ENCODE measurements around the gene RABGAP1L.

DNA sequence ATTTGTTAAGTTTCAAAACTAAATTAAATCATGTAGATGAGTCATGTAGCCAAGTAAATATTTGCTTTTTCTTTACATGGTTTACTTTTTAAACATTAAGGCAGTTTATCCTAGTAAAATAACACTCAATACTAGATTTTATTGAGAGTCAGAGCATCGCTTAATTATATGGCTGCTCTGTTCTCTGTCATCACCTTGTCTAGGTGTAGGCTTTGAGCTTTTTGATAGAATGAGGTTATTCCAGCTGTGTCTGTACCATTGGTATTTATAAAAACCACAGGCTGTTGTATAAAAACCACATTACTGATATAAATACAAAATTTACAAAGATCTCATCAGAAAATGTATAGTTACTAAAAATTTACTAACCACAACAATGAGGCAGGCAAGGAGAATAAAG is 245.9 kb downstream of the RABGAP1L start:
- TF ChIP-seq, protein P1, sequence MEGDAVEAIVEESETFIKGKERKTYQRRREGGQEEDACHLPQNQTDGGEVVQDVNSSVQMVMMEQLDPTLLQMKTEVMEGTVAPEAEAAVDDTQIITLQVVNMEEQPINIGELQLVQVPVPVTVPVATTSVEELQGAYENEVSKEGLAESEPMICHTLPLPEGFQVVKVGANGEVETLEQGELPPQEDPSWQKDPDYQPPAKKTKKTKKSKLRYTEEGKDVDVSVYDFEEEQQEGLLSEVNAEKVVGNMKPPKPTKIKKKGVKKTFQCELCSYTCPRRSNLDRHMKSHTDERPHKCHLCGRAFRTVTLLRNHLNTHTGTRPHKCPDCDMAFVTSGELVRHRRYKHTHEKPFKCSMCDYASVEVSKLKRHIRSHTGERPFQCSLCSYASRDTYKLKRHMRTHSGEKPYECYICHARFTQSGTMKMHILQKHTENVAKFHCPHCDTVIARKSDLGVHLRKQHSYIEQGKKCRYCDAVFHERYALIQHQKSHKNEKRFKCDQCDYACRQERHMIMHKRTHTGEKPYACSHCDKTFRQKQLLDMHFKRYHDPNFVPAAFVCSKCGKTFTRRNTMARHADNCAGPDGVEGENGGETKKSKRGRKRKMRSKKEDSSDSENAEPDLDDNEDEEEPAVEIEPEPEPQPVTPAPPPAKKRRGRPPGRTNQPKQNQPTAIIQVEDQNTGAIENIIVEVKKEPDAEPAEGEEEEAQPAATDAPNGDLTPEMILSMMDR (IDR thresholded peaks at IDR 0.05; ENCODE audit: insufficient read depth, low read length, poor library complexity, severe bottlenecking) = no peak
- no peak for TF ChIP-seq EZH2phosphoT487 (conservative IDR thresholded peaks at IDR 0.05; ENCODE audit: low read length)
